Measurements from ENCODE around the gene CENPE.

Gene CENPE

DNA sequence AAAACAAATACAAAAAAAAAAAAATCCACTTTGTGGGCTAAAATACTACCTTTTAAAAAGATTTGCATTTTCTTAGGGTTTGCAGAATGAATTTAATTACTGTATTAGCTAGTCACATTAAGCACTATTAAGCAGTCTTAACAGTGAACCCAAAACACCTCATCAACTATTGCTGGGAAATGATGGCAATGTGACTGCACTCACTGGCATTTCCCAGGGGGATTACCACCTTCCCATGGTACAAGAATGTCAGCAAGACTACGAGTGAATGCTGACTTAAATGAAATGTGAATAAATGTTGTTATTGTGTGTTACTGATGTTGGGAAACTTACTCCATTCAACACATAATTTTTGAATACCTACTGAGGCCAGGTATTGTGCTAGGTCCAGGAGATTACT is 111.6 kb downstream of the CENPE start:
- DNase-seq = no peak
- in situ Hi-C loops (cut with HindIII; ENCODE audit: low pct_ligation_motif_present, low pct_unique_long_range_greater_than_20kb, low sequenced_read_pairs) = no loop called here

DNA sequence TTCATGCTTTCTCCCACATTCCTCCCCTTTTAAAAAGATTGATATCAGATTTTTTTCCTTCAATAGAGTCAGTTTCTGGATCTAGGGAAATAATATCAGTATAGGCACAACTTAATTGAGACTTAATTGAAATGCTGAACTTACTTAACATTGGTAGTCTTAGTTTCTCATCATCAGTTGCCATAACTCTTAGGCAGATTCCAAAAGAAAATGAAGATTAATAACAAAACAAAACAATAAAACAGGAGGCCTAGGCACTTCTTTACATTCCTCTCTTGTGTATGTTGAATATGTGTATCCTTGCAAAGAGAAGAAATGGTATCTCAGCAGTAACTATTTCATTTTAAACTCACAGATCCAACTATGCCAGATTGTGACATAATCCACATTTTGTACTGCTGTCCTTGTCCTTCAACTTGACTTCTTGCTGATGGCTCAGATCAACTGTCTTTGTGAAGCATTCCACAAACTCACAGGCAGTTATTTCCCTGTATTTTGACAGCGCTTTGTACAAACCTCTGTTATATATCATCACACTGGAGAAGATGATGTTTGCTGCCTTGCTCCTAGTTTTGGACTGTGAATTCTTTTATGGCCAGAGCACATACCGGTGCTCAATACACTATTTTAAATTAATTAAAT is 112.5 kb downstream of the CENPE start:
- in situ Hi-C loops (cut with HindIII; ENCODE audit: low pct_ligation_motif_present, low pct_unique_long_range_greater_than_20kb, low sequenced_read_pairs) = no loop called here
- DNase-seq = no peak

DNA sequence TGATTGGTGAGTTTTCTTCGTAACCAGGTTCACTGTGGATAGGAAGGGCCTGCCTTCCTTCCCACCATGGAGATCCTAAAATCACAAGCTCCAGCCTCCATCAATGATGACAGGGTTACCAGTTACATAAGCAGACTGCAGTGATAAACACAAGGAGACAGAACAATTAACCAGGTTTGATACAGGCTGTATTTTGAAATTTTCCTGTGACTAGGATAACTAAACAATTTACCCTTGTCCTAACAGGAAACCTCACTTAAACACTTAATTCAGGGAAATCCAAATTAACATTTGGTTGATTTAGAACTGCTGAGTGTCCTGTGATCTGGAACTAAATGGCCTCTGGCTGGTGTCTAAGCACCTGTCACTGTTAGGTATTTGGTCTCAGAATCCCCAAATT is 118.5 kb downstream of the CENPE start:
- DNase-seq = no peak
- in situ Hi-C loops (cut with HindIII; ENCODE audit: low pct_ligation_motif_present, low pct_unique_long_range_greater_than_20kb, low sequenced_read_pairs) = no loop called here

DNA sequence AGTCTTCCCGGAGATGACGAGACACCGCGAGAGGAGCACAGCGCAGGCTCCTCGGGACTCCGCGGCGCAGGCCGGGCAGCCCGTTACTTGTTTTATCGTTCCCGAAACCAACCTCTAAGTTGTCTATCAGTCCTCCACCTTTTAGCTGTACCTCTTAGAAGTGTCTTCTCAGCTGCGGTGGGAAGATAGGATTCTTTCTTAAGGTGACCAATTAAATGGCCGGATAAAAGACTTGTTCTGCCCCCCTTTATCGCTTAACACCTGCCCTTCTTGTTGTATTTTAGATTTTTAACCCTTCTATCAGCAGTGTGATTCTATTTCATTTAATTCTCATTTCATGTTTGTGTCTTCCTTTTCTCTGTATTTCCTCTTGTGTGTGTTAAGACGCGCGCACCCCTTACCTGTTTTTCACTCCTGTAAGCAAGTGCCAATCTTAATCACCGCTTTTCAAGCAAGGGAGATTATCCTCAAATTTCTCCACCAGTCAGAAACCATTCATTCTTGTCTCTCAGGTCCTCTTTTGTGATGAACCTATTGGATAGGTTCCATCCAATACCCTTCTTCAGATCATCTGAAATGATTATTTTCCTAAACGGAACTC is 121.3 kb downstream of the CENPE start, which contains the start of gene SLC9B2:
Gene SLC9B2, minus strand, starts transcription at position 15 of the 601 bp plus-strand sequence. CDS start 9,211 bp downstream, outside the sequence.
- peak; percentile 63 for DNase-seq
- in situ Hi-C loops (cut with HindIII; ENCODE audit: low pct_ligation_motif_present, low pct_unique_long_range_greater_than_20kb, low sequenced_read_pairs) = no loop called here

DNA sequence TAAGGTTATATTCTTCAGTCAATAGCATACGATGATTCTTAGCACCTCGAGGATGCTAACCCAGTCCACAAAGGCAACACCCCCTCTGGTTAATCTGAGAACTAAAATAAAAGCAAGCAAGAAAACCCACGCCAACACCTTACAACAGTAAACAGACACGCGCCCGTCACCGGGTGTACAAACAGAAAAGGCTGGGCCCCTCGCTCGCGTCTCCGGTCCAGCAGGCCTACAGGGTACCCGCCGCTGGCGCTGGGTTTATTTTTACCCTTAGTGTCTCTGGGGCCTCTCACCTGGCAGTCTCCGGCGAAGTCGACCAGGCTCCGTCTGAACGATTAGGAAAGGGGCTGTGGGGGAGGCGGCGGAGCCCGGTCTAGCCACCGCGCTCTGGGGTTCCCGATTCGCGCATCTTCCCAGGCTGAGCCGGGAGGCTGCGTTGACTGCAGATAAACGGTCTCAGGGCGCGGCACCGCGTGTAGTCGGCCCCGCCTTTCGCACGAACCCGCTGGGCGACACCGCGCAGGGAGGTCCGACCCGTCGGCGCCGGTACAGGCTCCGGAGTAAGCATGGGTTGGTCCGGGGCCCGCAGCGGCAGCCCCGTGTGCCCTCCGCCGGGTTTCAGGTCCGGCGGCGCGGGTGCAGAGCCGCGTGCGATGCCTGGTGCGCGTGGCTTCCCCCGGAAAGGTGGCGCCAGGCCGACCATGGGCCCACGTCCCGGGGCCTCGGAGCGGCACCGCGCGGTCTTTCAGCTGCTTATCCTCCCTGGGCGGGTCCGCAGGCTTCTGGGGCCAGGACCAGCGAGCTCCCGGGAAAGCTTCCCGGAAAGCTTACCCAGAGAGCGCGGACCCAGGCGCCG is 122.0 kb downstream of the CENPE start:
- peak; percentile 41 for DNase-seq
- in situ Hi-C loops (cut with HindIII; ENCODE audit: low pct_ligation_motif_present, low pct_unique_long_range_greater_than_20kb, low sequenced_read_pairs) = no loop called here

DNA sequence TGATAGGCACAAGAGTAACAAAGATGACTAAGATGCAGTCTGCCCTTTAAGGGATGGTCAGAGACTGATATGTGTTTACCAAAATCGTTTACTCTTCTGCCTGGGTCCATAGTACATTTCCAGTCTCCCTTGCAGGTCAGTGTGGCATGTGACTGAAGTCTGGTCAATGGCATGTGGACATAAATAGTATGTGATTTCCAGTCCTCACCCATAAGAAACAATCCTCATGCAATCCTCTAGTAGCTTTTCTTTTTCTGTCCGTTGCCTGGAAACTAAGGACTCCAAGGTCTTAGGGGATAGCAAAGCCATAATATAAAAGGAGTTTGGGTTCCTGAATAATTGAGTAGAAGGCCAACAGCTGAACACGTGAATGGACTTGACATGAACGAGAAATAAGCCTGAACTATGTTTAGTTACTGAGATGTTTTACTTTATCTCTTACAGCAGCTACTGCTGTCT is 122.7 kb downstream of the CENPE start:
- no peak for DNase-seq
- in situ Hi-C loops (cut with HindIII; ENCODE audit: low pct_ligation_motif_present, low pct_unique_long_range_greater_than_20kb, low sequenced_read_pairs) = no loop called here

DNA sequence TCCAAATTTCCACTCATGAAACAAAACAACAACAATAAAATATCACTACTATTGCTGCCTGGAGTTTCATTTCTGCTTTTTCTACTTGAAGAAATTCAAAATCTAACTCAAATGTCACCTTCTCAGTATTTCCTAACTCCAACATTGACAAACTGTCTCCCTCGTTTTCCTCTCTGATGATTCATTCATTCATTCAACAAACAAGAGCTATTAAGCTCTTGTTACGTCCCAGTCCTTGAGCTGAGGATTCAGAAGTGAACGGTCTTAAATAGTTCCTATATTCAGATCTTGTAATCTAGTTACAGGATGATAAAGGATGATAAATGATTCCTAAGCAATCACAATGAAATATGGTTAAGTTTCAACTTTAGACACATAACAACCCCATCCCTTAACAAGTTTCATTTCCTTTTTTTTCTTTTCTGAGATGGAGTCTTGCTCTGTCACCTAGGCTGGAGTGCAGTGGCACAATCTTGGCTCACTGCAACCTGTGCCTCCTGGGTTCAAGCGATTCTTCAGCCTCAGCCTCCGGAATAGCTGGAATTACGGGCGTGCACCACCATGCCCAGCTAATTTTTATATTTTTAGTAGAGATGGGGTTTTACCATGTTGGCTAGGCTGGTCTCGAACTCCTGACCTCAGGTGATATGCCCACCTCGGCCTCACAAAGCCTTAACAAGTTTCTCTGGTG is 123.3 kb downstream of the CENPE start:
- DNase-seq = no peak
- in situ Hi-C loops (cut with HindIII; ENCODE audit: low pct_ligation_motif_present, low pct_unique_long_range_greater_than_20kb, low sequenced_read_pairs) = no loop called here

DNA sequence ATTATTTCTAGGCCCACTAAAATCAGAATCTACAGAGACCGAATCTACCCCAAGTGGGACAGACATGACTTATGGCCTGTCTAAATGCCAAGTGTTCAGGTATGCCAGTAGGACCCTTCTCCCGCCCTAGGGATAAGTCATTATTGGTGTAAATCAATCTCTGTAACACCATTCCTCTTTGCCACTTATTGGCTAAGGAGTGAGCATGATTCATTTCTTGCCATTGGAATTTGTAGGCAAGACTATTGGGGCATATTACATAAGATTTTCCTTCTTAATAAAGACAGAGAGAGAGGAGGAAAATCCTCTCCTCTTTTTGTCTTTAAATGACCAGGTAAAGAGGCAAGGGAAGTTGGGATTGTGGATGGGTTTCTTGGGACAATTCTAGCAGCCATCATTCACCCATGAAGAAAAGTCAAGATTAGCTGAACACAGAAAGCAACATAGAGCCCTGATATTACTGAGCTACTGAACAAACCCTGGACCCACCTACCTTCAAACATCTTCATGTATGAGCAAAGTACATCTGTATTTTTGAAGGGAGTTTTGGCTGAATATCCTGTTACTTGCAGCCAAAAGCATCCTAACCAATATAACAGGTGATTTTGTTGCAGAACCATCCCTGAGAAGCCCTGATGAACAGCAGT is 124.2 kb downstream of the CENPE start:
- peak; percentile 5 for DNase-seq
- in situ Hi-C loops (cut with HindIII; ENCODE audit: low pct_ligation_motif_present, low pct_unique_long_range_greater_than_20kb, low sequenced_read_pairs) = no loop called here

DNA sequence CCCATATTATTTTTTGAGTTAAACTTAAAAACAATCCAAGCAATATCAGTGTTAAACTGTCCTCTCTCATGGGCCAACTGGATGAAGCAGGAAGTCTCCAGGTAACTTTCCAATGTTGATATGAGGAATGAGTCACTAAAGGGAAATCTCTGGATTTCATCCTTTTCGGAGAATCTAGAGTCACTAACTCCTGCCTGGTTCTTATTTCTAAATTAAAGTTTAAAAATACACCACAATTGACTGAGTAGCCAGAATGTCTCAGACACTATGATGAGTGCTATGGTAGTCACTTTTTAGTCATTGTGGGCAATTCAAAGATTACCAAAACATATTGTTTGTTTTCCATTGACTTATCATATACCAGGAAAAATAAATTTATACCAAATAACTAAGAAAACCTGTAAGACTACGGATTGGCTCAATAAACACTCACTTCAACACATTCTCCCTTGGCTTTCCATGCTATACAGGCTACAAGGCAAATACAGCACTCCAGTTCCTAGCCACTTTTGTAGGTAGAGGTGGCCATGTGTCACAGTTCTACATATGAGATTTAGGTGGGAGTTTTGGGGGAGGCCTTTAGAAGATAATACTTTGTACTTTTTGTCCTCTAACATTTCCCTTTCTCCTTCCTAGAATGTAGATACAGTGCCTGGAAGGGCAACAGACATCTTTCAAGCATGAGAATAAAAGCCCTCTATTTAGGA is 130.1 kb downstream of the CENPE start:
- in situ Hi-C loops (cut with HindIII; ENCODE audit: low pct_ligation_motif_present, low pct_unique_long_range_greater_than_20kb, low sequenced_read_pairs) = no loop called here
- no peak for DNase-seq

DNA sequence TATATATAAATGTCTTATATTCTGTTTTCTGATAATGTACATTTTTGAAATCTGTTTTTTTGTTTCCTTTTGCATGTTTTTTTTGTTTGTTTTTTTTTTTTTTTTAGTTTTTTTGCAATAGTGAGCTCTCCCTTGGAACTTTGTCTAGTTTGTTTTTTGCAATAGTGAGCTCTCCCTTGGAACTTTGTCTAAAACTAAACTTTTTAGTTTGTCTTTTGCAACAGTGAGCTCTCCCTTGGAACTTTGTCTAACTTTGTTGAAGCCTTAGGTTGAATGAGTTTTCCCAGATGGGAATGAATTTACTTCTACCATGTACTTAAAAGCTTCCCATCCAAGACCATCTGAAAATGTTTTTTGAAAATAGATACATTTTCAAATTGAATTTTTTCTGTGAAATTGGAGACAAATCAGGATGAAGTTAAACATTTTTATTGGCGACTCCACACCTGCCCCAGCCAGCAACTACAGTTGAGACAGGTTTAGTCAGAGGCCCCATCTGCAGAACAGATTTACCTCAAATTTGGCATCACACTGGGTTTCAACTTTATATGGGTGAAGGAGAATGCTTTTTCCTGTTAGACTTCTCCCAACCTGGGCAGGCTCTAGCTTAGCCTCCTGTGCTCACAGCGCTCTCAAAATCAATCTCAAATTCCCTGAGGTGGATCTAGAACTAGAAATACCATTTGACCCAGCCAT is 137.5 kb downstream of the CENPE start:
- DNase-seq = no peak
- in situ Hi-C loops (cut with HindIII; ENCODE audit: low pct_ligation_motif_present, low pct_unique_long_range_greater_than_20kb, low sequenced_read_pairs) = no loop called here
